NB4 (cell line): ENCODE results near the gene MLLT3.

Experiments used
- POLR2A ChIP-seq: IDR thresholded peaks from 2 replicates; pipeline ENCODE4 v1.6.1; 2011; ENCODE audit warnings: mild to moderate bottlenecking; ENCODE audit not compliant: insufficient read length; ENCODE audit errors: extremely low read depth
- TF ChIP-seq, protein P1 (sequence below): IDR thresholded peaks from one replicate; pipeline ENCODE4 v1.5.1; 2012; ENCODE audit warnings: low read depth, low read length
- TF ChIP-seq, protein P2 (sequence below): IDR thresholded peaks from 2 replicates; pipeline ENCODE4 v1.6.1; 2011; ENCODE audit warnings: low read depth, low read length

DNA sequence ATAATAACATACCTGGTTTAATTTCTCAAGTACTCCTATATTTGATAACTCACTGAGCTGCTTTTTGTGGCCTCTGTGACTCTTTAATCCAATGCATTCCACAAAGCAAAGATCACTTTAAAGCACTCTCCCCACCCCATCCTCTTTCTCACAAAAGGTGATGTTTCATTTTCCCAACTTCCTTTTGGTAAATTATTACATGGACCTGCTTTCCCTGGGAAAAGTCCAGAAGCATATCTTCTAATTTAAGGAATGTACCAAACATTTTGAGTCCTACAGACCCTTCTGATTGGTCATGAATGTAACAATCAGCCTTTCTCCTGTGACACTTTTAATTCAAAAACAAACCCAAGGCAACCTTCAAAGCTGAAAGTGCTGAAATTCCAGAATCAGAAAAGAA, 71.1 kb downstream of the MLLT3 start:
- TF ChIP-seq, protein P1, sequence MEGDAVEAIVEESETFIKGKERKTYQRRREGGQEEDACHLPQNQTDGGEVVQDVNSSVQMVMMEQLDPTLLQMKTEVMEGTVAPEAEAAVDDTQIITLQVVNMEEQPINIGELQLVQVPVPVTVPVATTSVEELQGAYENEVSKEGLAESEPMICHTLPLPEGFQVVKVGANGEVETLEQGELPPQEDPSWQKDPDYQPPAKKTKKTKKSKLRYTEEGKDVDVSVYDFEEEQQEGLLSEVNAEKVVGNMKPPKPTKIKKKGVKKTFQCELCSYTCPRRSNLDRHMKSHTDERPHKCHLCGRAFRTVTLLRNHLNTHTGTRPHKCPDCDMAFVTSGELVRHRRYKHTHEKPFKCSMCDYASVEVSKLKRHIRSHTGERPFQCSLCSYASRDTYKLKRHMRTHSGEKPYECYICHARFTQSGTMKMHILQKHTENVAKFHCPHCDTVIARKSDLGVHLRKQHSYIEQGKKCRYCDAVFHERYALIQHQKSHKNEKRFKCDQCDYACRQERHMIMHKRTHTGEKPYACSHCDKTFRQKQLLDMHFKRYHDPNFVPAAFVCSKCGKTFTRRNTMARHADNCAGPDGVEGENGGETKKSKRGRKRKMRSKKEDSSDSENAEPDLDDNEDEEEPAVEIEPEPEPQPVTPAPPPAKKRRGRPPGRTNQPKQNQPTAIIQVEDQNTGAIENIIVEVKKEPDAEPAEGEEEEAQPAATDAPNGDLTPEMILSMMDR = no peak
- no peak for TF ChIP-seq POLR2A
- TF ChIP-seq, protein P2, sequence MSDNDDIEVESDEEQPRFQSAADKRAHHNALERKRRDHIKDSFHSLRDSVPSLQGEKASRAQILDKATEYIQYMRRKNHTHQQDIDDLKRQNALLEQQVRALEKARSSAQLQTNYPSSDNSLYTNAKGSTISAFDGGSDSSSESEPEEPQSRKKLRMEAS = no peak
